Caco-2 (cell line): ENCODE results near the gene MRFAP1L1. TPM values are rescaled to one million over a fixed set of nuclear protein-coding genes. Genes with fewer than 3 reads are reported as not detected.
A peak's percentile ranks its signal among the peaks of the same experiment; 100 is the strongest.

ENCODE experiments used
- BruUV-seq: library from RNA; stranded (reverse); fragments of 400-500 nt; replicated peaks from 2 replicates; lab custom pipeline; 2021; lab: Mats Ljungman, UMichigan
- CTCF ChIA-PET: fragments of 300-600 bp; sonication (Branson Sonifier 250); formaldehyde crosslinking; loops from one replicate; lab custom pipeline; 2022; ENCODE audit warnings: antibody characterized with exemption; lab: Charles Lee
- POLR2A ChIA-PET: fragments of 300-600 bp; sonication (Branson Sonifier 250); formaldehyde crosslinking; loops from one replicate; lab custom pipeline; 2022; ENCODE audit warnings: antibody characterized with exemption; lab: Charles Lee
- DNase-seq, 2 experiments: peaks; one replicate each; pipeline versions ENCODE4 v3.0.0 to v3.0.0-alpha.2; 2020 to 2022
- H3K27me3 ChIP-seq: replicated peaks from 2 replicates; pipeline ENCODE4 v1.6.0; 2011; ENCODE audit warnings: low read length; ENCODE audit not compliant: control insufficient read depth, insufficient read depth
- H3K36me3 ChIP-seq: 2 replicates; pipeline ENCODE4 v1.5.1; 2011; ENCODE audit warnings: low read length; ENCODE audit not compliant: control insufficient read depth, insufficient read depth
- H3K4me1 ChIP-seq: fragments of 250-450 bp; sonication (Bioruptor Pico); 2 replicates; pipeline ENCODE4 v1.5.1; 2020; ENCODE audit warnings: mild to moderate bottlenecking
- H3K4me3 ChIP-seq: 2 replicates; pipeline ENCODE4 v1.5.1; 2011; ENCODE audit warnings: low read depth, mild to moderate bottlenecking, control low read depth, low read length
- H3K9me3 ChIP-seq: fragments of 250-450 bp; sonication (Bioruptor Pico); 2 replicates; pipeline ENCODE4 v1.5.1; 2020; ENCODE audit warnings: mild to moderate bottlenecking, moderate library complexity
- H3K27ac Mint-ChIP-seq: one replicate; pipeline ENCODE4 v1.8.0; 2022; ENCODE audit warnings: mixed read lengths; ENCODE audit not compliant: unreplicated experiment
- H3K27me3 Mint-ChIP-seq: one replicate; pipeline ENCODE4 v1.8.0; 2022; ENCODE audit warnings: mixed read lengths; ENCODE audit not compliant: insufficient read depth, unreplicated experiment
- H3K36me3 Mint-ChIP-seq: one replicate; pipeline ENCODE4 v1.8.0; 2022; ENCODE audit warnings: mild to moderate bottlenecking, mixed read lengths; ENCODE audit not compliant: insufficient read depth, unreplicated experiment
- H3K4me1 Mint-ChIP-seq: one replicate; pipeline ENCODE4 v1.8.0; 2022; ENCODE audit warnings: low read depth, mixed read lengths; ENCODE audit not compliant: unreplicated experiment
- H3K4me3 Mint-ChIP-seq: one replicate; pipeline ENCODE4 v1.8.0; 2022; ENCODE audit warnings: mild to moderate bottlenecking, moderate library complexity, mixed read lengths; ENCODE audit not compliant: unreplicated experiment
- H3K9me3 Mint-ChIP-seq: one replicate; pipeline ENCODE4 v1.8.0; 2022; ENCODE audit warnings: mixed read lengths; ENCODE audit not compliant: unreplicated experiment
- intact Hi-C: fragments of 100-400 bp; cut with micrococcal nuclease; formaldehyde crosslinking; loops from one replicate; pipeline ENCODE4 v1.10.0; 2022; ENCODE audit not compliant: unreplicated experiment
- total RNA-seq: library from RNA; stranded (reverse); gene quantifications from 2 replicates; pipeline ENCODE4 v1.2.3, GENCODE V29; 2022
- TF ChIP-seq, protein P1 (sequence below), 2 experiments: fragments of 200-600 bp in 1 of 2; IDR thresholded peaks; 1 replicate in 1 of 2; 2 replicates in 1 of 2; pipeline versions ENCODE4 v1.5.1 to v1.8.0; 2011 to 2022; ENCODE audit warnings: antibody characterized with exemption in 1 of 2, control low read depth in 1 of 2, inconsistent platforms in 1 of 2, low read depth in 1 of 2, low read length in 1 of 2, mild to moderate bottlenecking in 1 of 2, moderate library complexity in 1 of 2; ENCODE audit not compliant: insufficient read depth in 1 of 2, severe bottlenecking in 1 of 2, unreplicated experiment in 1 of 2

Gene MRFAP1L1
- total RNA-seq, 1 experiment from 2014 or later, result 47.5 TPM

DNA sequence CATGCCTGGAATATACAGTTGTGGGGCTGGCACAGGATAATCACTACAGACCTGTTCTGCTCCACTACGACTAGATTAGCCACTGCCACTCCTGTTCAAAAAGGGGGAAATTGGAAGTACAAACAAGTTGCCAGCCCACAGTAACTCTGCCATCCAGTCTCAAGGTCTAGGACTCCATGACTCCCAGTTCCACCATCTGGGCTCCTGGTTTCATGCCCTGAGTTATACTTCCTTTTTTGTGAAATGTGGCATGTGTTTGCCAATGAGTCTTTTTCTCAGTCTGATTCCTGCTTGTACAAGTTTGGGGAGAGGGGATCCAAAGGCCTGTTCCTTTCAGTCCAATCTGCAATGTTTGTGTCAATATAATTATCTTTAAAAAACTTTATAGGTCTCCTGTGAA, 5.3 kb upstream of the MRFAP1L1 start:
- TF ChIP-seq, protein P1, sequence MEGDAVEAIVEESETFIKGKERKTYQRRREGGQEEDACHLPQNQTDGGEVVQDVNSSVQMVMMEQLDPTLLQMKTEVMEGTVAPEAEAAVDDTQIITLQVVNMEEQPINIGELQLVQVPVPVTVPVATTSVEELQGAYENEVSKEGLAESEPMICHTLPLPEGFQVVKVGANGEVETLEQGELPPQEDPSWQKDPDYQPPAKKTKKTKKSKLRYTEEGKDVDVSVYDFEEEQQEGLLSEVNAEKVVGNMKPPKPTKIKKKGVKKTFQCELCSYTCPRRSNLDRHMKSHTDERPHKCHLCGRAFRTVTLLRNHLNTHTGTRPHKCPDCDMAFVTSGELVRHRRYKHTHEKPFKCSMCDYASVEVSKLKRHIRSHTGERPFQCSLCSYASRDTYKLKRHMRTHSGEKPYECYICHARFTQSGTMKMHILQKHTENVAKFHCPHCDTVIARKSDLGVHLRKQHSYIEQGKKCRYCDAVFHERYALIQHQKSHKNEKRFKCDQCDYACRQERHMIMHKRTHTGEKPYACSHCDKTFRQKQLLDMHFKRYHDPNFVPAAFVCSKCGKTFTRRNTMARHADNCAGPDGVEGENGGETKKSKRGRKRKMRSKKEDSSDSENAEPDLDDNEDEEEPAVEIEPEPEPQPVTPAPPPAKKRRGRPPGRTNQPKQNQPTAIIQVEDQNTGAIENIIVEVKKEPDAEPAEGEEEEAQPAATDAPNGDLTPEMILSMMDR (IDR thresholded peaks at IDR 0.05; ENCODE audit: insufficient read depth in 1 of 2, low read depth in 1 of 2, low read length in 1 of 2, severe bottlenecking in 1 of 2, unreplicated experiment in 1 of 2), result no peak
- Mint-ChIP-seq H3K4me1 (peaks cover 7% of the 10 kb centered on the region), H3K27ac (no peak overlapping the region), H3K9me3 (no peaks in the 10 kb centered on the region), H3K4me3 (peak overlapping the region; percentile 5), H3K36me3 (peaks cover 17% of the 10 kb centered on the region), H3K27me3 (no peaks in the 10 kb centered on the region)
- BruUV-seq, result no TSS peak
- CTCF ChIA-PET, result no interaction called here
- no peak for DNase-seq
- H3K4me1 ChIP-seq, result peaks cover 3% of the 10 kb centered on the region; the same call in 1 of the 2 replicates
- no peaks in the 10 kb centered on the region for H3K9me3 ChIP-seq
- intact Hi-C loops, result no loop called here
- POLR2A ChIA-PET, result no interaction called here
- no peaks in the 10 kb centered on the region for H3K36me3 ChIP-seq
- no peak overlapping the region for H3K4me3 ChIP-seq
- H3K27me3 ChIP-seq, result no peaks in the 10 kb centered on the region

- POLR2A ChIA-PET, result no interaction called here
- Mint-ChIP-seq H3K4me3 (no peak overlapping the region), H3K27me3 (no peaks in the 10 kb centered on the region), H3K9me3 (no peaks in the 10 kb centered on the region), H3K4me1 (peaks cover 31% of the 10 kb centered on the region), H3K27ac (no peak overlapping the region), H3K36me3 (peaks cover 36% of the 10 kb centered on the region)
- no TSS peak for BruUV-seq
- TF ChIP-seq, protein P1 (IDR thresholded peaks at IDR 0.05; ENCODE audit: insufficient read depth in 1 of 2, low read depth in 1 of 2, low read length in 1 of 2, severe bottlenecking in 1 of 2, unreplicated experiment in 1 of 2), result no peak
- DNase-seq, result no peak
- Histone ChIP-seq H3K9me3 (no peaks in the 10 kb centered on the region), H3K4me1 (peaks cover 9% of the 10 kb centered on the region), H3K4me3 (no peak overlapping the region), H3K27me3 (no peaks in the 10 kb centered on the region), H3K36me3 (no peaks in the 10 kb centered on the region)
- CTCF ChIA-PET, result no interaction called here
- intact Hi-C loops, result no loop called here
These were observed 1.3 kb upstream of the MRFAP1L1 start for GRCh38 chr4:6710996-6711395.

- Histone ChIP-seq H3K4me3 (peak overlapping the region; percentile 58), H3K36me3 (no peaks in the 10 kb centered on the region), H3K9me3 (no peaks in the 10 kb centered on the region), H3K4me1 (peaks cover 9% of the 10 kb centered on the region), H3K27me3 (no peaks in the 10 kb centered on the region)
- ChIA-PET POLR2A (interaction anchor here (0.8 to 1.5 kb wide), 3 partner anchors 36 to 183 kb away, joined by 3 to 4 read pairs (median 3); a partner anchor contains a TSS), CTCF (interaction anchor here (1.0 to 3.4 kb wide), 3 partner anchors 10 to 361 kb away, joined by 3 to 11 read pairs (median 5); no protein-coding TSS in a partner anchor)
- Mint-ChIP-seq H3K27me3 (no peaks in the 10 kb centered on the region), H3K4me3 (peak overlapping the region; percentile 93), H3K27ac (peak overlapping the region; percentile 97), H3K36me3 (peaks cover 35% of the 10 kb centered on the region), H3K4me1 (peaks cover 31% of the 10 kb centered on the region), H3K9me3 (no peaks in the 10 kb centered on the region)
- intact Hi-C loops, result no loop called here
- TSS peak; percentile 67 for BruUV-seq
- DNase-seq, result no peak
- TF ChIP-seq, protein P1 (IDR thresholded peaks at IDR 0.05; ENCODE audit: insufficient read depth in 1 of 2, low read depth in 1 of 2, low read length in 1 of 2, severe bottlenecking in 1 of 2, unreplicated experiment in 1 of 2), result no peak
These were observed 617 bp upstream of the MRFAP1L1 start for GRCh38 chr4:6710282-6710681.
